ENCODE measurements around the gene RCE1.

Gene RCE1

DNA sequence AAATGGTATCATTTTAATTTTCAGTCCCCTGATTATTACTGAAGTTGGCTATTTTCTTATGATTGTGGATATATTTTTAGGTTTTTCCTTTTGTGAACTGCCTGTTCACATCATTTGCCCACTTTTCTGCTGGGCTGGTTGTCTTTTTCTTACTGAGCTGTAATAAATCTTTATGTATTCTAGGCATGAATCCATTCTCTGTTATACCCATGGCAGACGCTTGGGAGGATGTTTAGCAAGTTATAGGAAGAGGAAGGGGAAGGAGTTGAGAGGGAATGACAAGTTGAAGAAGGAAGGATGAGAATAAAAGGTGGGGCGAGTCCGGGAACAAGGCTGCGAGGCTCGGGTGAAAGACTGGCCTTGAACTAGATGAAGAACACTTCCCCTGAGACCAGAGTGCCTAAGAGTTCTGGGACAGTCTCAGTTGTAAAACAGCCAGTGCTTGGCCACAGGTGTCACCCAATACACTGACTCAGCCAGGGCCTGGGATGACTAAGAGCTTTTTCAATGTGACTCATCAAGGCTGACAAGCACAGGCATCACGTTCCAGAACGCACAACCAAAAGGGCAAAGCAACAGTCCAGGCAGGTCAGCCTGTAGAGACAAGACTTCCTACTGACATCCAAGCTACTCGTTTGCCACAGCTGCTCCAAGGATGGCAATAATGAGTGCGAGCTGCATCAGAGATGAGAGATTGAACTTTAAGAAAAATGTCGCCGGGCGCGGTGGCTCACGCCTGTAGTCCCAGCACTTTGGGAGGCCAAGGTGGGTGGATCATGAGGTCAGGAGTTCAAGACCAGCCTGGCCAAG lies 48.8 kb downstream of the RCE1 start:
- DNase-seq = no peak

DNA sequence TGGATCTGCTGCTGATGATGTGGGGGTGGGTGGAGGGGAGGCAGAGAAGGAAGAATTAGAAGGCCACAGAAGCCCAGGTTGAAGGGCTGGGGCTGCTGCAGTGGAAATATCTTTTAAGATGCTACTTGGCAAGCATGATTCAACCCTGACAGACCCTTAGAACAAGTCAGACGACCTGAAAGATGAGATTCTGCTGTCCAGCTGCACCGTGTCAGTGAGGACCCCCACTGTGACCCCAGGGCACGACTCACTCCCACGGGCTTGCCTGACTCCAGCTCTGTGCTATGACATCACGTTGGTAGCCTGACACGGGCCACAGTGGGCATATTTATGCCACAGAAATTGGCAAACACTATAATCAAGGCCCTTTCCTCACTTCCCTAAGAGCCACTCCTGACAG lies 49.7 kb downstream of the RCE1 start:
- DNase-seq = no peak

DNA sequence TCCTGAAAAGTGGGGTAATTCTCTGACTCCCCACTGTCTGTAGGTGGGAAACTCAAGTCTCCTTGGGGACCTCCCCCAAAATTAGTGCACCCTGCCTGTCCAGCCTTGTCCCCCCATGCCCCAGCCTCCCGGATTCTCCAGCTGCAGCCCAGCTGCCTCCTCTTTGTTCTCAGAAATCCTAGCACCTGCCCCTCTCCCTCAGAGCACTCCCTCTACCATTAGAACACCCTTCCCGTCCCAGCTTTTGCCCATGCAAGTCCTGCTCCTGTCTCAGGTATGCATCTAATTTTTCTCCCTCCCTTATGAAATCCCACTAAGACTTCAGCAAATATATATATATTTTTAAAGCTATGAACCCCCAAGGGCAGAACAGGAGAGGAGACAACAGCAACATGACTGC lies 50.9 kb downstream of the RCE1 start:
- DNase-seq = no peak

All from KG1 (cell line).